ENCODE data around the gene ARHGAP31. TPM values are rescaled to one million over a fixed set of nuclear protein-coding genes. Genes with fewer than 3 reads are reported as not detected.
A peak's percentile ranks its signal among the peaks of the same experiment; 100 is the strongest.

Gene ARHGAP31
- total and polyA plus RNA-seq, 8 donors = 31.5 to 70.3 (median 42.3) TPM

- Histone ChIP-seq H3K36me3 (peaks cover 0 to 55% of the 10 kb centered on the region in 2 donors), H3K4me3 (no peak overlapping the region), H3K27ac (no peak overlapping the region), H3K4me1 (no peaks in the 10 kb centered on the region), H3K9me3 (no peaks in the 10 kb centered on the region), H3K27me3 (no peaks in the 10 kb centered on the region)
- intact Hi-C loops (cut with DNase I) = no loop called here
- DNase-seq (no peak), ATAC-seq (no peak)
- no peak for TF ChIP-seq CTCF (IDR thresholded peaks at IDR 0.05)
Measured at GRCh38 chr3:119418641-119419040, 124.5 kb downstream of the ARHGAP31 start.

- DNase-seq (no peak), ATAC-seq (no peak)
- no peak overlapping the region for H3K4me3 ChIP-seq
- peaks cover 0 to 2% of the 10 kb centered on the region in 2 donors for H3K9me3 ChIP-seq
- no peak for TF ChIP-seq CTCF (IDR thresholded peaks at IDR 0.05)
- H3K27ac ChIP-seq = no peak overlapping the region
- H3K27me3 ChIP-seq = no peaks in the 10 kb centered on the region
- intact Hi-C loops (cut with DNase I) = no loop called here
- no peaks in the 10 kb centered on the region for H3K4me1 ChIP-seq
- H3K36me3 ChIP-seq = peaks cover 0 to 39% of the 10 kb centered on the region in 2 donors
Measured at GRCh38 chr3:119420196-119420595, 126.0 kb downstream of the ARHGAP31 start.

DNA sequence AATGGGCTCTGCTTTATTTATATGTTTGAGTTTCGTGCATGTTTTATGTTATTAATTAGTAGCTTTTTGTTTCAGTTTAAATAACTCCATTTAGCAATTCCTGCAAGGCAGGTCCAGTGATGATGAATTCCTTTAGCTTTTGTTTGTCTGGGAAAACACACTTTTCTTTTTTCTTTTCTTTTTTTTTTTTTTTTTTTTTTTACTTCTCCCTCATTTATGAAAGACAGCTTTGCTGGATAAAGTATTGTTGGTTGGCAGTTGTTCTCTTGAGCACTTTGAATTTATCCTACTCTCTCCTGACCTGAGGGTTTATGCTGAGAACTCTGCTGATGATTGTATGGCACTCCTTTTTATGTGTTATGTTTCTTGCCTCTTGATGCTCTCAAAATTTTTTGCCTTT, 133.5 kb downstream of the ARHGAP31 start:
- peaks cover 0 to 50% of the 10 kb centered on the region in 2 donors for H3K36me3 ChIP-seq
- TF ChIP-seq CTCF (IDR thresholded peaks at IDR 0.05) = no peak
- H3K27me3 ChIP-seq = no peaks in the 10 kb centered on the region
- H3K9me3 ChIP-seq = peaks cover 0 to 48% of the 10 kb centered on the region in 2 donors
- no peaks in the 10 kb centered on the region for H3K4me1 ChIP-seq
- intact Hi-C loops (cut with DNase I) = no loop called here
- DNase-seq = no peak
- no peak overlapping the region for H3K27ac ChIP-seq
- H3K4me3 ChIP-seq = no peak overlapping the region
- no peak for ATAC-seq

GRCh38 chr3:119428538-119428937, 134.4 kb downstream of the ARHGAP31 start:
- Histone ChIP-seq H3K36me3 (peaks cover 0 to 58% of the 10 kb centered on the region in 2 donors), H3K9me3 (peaks cover 0 to 48% of the 10 kb centered on the region in 2 donors), H3K27me3 (no peaks in the 10 kb centered on the region), H3K4me1 (peaks cover 0 to 7% of the 10 kb centered on the region in 2 donors), H3K27ac (no peak overlapping the region), H3K4me3 (no peak overlapping the region)
- no peak for TF ChIP-seq CTCF (IDR thresholded peaks at IDR 0.05)
- no peak for ATAC-seq
- intact Hi-C loops (cut with DNase I) = no loop called here
- no peak for DNase-seq

- H3K27ac ChIP-seq = peak overlapping the region in 1 of 2 donors; percentile 23
- H3K4me3 ChIP-seq = no peak overlapping the region
- H3K9me3 ChIP-seq = peaks cover 0 to 12% of the 10 kb centered on the region in 2 donors
- peaks cover 0 to 10% of the 10 kb centered on the region in 2 donors for H3K4me1 ChIP-seq
- intact Hi-C loops (cut with DNase I) = no loop called here
- no peak for TF ChIP-seq CTCF (IDR thresholded peaks at IDR 0.05)
- DNase-seq (no peak), ATAC-seq (peak; percentile 75)
- peaks cover 4 to 100% of the 10 kb centered on the region in 2 donors for H3K36me3 ChIP-seq
- H3K27me3 ChIP-seq = no peaks in the 10 kb centered on the region
Measured at GRCh38 chr3:119433613-119434325, 139.6 kb downstream of the ARHGAP31 start.
